ENCODE results near the gene DBF4B. TPM values are rescaled to one million over a fixed set of nuclear protein-coding genes. Genes with fewer than 3 reads are reported as not detected.
"Not testable (repeated sequence)": the region's sequence is repeated elsewhere in the genome, so short reads cannot be mapped to it uniquely, and the experiment has no call there.

Gene DBF4B
- total RNA-seq, 1 donor = 2.2 TPM

DNA sequence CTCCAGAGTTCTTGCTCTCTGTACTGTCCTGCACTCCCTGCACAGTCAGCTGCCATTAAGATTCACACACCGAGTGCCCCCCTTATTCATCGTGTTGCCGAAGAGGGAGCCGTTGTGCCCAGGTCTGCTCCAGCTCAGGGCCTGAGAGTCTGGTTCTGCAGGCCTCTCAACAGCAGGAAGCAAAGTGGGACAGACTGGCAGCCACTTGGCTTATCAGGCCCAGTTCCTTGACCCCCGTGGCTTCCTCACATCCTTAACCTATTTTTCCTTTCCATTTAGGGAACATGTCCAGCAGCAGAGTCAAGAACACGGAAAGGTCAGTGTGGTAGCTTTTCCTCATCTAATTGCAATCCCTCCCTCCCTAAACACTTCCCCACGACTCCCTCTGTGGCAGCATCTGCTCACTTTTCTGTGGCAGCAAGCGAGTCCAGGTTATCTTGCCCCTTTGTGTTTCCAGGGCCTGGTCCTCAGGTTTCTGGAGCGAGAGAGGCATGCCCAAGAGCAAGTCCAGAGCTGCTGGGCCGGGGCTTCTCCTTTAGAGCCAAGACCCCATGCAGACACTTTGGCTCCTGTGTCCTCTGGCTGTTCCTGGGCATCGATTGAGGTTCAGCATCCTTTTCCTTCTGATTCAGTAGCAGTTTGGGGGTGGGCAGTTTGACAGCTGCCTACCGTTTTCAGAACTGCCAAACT is 28.2 kb downstream of the DBF4B start:
- no peaks in the 10 kb centered on the region for H3K9me3 ChIP-seq (ENCODE audit: low read depth, low read length)
- no peak for TF ChIP-seq CTCF (IDR thresholded peaks at IDR 0.05; ENCODE audit: extremely low read depth, low read depth, low read length)
- H2AFZ ChIP-seq (ENCODE audit: low read length) = no peak overlapping the region
- H3K36me3 ChIP-seq (ENCODE audit: insufficient read depth, low read length) = peaks cover 10% of the 10 kb centered on the region
- H3K27me3 ChIP-seq (ENCODE audit: insufficient read depth, low read length) = no peaks in the 10 kb centered on the region
- H3K4me3 ChIP-seq (ENCODE audit: insufficient read depth, low read length) = no peak overlapping the region
- H3K4me2 ChIP-seq (ENCODE audit: insufficient read depth, low read length) = no peak overlapping the region
- no peaks in the 10 kb centered on the region for H3K4me1 ChIP-seq (ENCODE audit: insufficient read depth, low read length)
- no peak for DNase-seq (ENCODE audit: insufficient read length, low spot score, missing footprints)
- no peaks in the 10 kb centered on the region for H3K79me2 ChIP-seq (ENCODE audit: insufficient read depth, low read length)
- H3K27ac ChIP-seq (ENCODE audit: low read depth, low read length) = no peak overlapping the region
- no peaks in the 10 kb centered on the region for H4K20me1 ChIP-seq (ENCODE audit: insufficient read depth, low read length)

DNA sequence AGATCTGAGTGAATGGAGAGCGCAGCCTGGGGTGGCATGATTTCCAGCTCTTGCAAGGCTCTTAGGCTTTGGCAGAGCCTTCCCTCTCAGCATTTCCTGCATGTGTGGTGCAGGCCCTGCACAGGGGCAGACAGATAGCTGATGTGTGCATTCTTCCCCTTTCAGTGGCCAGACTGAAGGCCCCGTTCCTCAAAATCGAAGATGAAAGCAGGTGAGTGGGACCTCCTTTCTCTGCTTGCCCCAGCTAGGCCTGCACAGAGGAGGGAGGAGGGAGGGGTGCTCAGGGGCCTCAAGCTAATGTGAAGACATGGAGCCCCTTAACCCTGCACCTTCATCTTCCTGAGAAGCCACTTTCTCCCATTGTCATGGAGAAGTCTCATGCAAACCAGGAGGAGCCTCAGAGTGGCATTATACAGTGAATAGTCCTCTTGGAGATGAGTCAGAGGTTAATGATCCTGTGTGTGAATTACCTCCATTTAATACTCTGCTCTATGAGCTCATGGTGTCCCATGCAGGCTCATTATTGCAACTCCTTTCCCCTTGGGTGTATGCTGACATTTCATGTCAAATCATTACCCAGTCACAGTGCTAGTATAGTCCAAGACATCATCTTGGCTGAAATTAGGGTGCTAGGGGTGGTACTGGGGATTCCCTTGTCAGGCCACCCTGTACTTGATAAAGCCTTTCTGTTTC is 29.9 kb downstream of the DBF4B start:
- Histone ChIP-seq H3K36me3 (ENCODE audit: insufficient read depth, low read length) (peaks cover 6% of the 10 kb centered on the region), H2AFZ (ENCODE audit: low read length) (no peak overlapping the region), H3K27me3 (ENCODE audit: insufficient read depth, low read length) (no peaks in the 10 kb centered on the region), H3K4me1 (ENCODE audit: insufficient read depth, low read length) (no peaks in the 10 kb centered on the region), H4K20me1 (ENCODE audit: insufficient read depth, low read length) (no peaks in the 10 kb centered on the region), H3K79me2 (ENCODE audit: insufficient read depth, low read length) (no peaks in the 10 kb centered on the region), H3K27ac (ENCODE audit: low read depth, low read length) (no peak overlapping the region), H3K4me3 (ENCODE audit: insufficient read depth, low read length) (no peak overlapping the region), H3K9me3 (ENCODE audit: low read depth, low read length) (no peaks in the 10 kb centered on the region), H3K4me2 (ENCODE audit: insufficient read depth, low read length) (no peak overlapping the region)
- DNase-seq (ENCODE audit: insufficient read length, low spot score, missing footprints) = no peak
- no peak for TF ChIP-seq CTCF (IDR thresholded peaks at IDR 0.05; ENCODE audit: extremely low read depth, low read depth, low read length)

DNA sequence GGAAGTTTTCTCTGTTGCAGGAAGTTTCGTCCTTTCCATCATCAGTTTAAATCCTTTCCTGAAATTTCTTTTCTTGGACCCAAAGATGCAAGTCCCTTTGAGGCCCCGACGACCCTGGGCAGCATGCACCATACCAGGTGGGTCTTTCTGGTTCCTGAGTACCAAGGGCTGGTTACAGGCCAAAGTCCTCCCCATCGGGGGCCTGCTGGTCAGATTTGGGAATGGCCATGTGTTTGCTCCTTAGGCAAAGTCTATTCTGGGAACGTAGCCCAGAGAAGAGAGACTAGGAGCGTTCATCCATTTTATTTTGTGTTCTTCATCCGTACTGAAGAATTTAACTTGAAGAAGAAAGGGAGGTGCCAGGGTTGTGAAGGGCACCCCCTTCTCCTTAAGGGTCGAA is 32.9 kb downstream of the DBF4B start:
- Histone ChIP-seq H4K20me1 (ENCODE audit: insufficient read depth, low read length) (no peaks in the 10 kb centered on the region), H3K9me3 (ENCODE audit: low read depth, low read length) (no peaks in the 10 kb centered on the region), H2AFZ (ENCODE audit: low read length) (no peak overlapping the region), H3K4me3 (ENCODE audit: insufficient read depth, low read length) (no peak overlapping the region), H3K27ac (ENCODE audit: low read depth, low read length) (no peak overlapping the region), H3K36me3 (ENCODE audit: insufficient read depth, low read length) (peaks cover 6% of the 10 kb centered on the region), H3K79me2 (ENCODE audit: insufficient read depth, low read length) (no peaks in the 10 kb centered on the region), H3K27me3 (ENCODE audit: insufficient read depth, low read length) (no peaks in the 10 kb centered on the region), H3K4me2 (ENCODE audit: insufficient read depth, low read length) (no peak overlapping the region), H3K4me1 (ENCODE audit: insufficient read depth, low read length) (no peaks in the 10 kb centered on the region)
- no peak for TF ChIP-seq CTCF (IDR thresholded peaks at IDR 0.05; ENCODE audit: extremely low read depth, low read depth, low read length)
- DNase-seq (ENCODE audit: insufficient read length, low spot score, missing footprints) = no peak

- H3K4me1 ChIP-seq (ENCODE audit: insufficient read depth, low read length) = no peaks in the 10 kb centered on the region
- no peaks in the 10 kb centered on the region for H3K9me3 ChIP-seq (ENCODE audit: low read depth, low read length)
- H3K27ac ChIP-seq (ENCODE audit: low read depth, low read length) = no peak overlapping the region
- peaks cover 8% of the 10 kb centered on the region for H3K36me3 ChIP-seq (ENCODE audit: insufficient read depth, low read length)
- TF ChIP-seq CTCF (IDR thresholded peaks at IDR 0.05; ENCODE audit: extremely low read depth, low read depth, low read length) = no peak
- H3K27me3 ChIP-seq (ENCODE audit: insufficient read depth, low read length) = no peaks in the 10 kb centered on the region
- H2AFZ ChIP-seq (ENCODE audit: low read length) = no peak overlapping the region
- H3K79me2 ChIP-seq (ENCODE audit: insufficient read depth, low read length) = no peaks in the 10 kb centered on the region
- H4K20me1 ChIP-seq (ENCODE audit: insufficient read depth, low read length) = no peaks in the 10 kb centered on the region
- DNase-seq (ENCODE audit: insufficient read length, low spot score, missing footprints) = no peak
- no peak overlapping the region for H3K4me2 ChIP-seq (ENCODE audit: insufficient read depth, low read length)
- no peak overlapping the region for H3K4me3 ChIP-seq (ENCODE audit: insufficient read depth, low read length)
These were observed 36.8 kb downstream of the DBF4B start for GRCh38 chr17:44745301-44745700.

DNA sequence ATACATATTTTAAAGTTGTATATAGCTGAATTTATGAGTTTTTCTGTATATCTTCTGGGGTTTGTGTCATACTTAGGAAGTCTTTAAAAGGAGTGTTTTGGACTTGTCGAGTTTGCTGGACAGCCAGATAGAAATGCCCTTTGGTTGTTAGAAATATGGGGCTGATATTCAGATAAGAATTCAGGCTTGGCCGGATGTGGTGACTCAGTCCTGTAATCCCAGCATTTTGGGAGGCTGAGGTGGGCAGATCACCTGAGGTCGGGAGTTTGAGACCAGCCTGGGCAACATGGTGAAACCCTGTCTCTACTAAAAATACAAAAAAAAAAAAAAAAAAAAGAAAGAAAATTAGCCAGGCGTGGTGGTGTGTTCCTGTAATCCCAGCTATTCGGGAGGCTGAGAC is 37.3 kb downstream of the DBF4B start:
- not testable (repeated sequence) for DNase-seq (ENCODE audit: insufficient read length, low spot score, missing footprints); H3K4me2 ChIP-seq (ENCODE audit: insufficient read depth, low read length); H3K9me3 ChIP-seq (ENCODE audit: low read depth, low read length)

More for the DNA sequence above, 37.3 kb downstream of the DBF4B start:
- not testable (repeated sequence) for H3K27me3 ChIP-seq (ENCODE audit: insufficient read depth, low read length); H3K27ac ChIP-seq (ENCODE audit: low read depth, low read length); H4K20me1 ChIP-seq (ENCODE audit: insufficient read depth, low read length); H2AFZ ChIP-seq (ENCODE audit: low read length); H3K4me1 ChIP-seq (ENCODE audit: insufficient read depth, low read length); H3K79me2 ChIP-seq (ENCODE audit: insufficient read depth, low read length); H3K4me3 ChIP-seq (ENCODE audit: insufficient read depth, low read length)
- H3K36me3 ChIP-seq (ENCODE audit: insufficient read depth, low read length) = peaks cover 10% of the 10 kb centered on the region

Data from osteoblast (primary cell).